GM10847 (cell line): ENCODE data around the gene NPDC1.

Experiments
- POLR2A ChIP-seq: IDR thresholded peaks from 2 replicates; pipeline ENCODE4 v1.6.1; 2011; ENCODE audit not compliant: insufficient read length; ENCODE audit errors: extremely low read depth

The NPDC1 gene

GRCh38 chr9:137028263-137029057, 17.5 kb downstream of the NPDC1 start:
- TF ChIP-seq POLR2A, result no peak

DNA sequence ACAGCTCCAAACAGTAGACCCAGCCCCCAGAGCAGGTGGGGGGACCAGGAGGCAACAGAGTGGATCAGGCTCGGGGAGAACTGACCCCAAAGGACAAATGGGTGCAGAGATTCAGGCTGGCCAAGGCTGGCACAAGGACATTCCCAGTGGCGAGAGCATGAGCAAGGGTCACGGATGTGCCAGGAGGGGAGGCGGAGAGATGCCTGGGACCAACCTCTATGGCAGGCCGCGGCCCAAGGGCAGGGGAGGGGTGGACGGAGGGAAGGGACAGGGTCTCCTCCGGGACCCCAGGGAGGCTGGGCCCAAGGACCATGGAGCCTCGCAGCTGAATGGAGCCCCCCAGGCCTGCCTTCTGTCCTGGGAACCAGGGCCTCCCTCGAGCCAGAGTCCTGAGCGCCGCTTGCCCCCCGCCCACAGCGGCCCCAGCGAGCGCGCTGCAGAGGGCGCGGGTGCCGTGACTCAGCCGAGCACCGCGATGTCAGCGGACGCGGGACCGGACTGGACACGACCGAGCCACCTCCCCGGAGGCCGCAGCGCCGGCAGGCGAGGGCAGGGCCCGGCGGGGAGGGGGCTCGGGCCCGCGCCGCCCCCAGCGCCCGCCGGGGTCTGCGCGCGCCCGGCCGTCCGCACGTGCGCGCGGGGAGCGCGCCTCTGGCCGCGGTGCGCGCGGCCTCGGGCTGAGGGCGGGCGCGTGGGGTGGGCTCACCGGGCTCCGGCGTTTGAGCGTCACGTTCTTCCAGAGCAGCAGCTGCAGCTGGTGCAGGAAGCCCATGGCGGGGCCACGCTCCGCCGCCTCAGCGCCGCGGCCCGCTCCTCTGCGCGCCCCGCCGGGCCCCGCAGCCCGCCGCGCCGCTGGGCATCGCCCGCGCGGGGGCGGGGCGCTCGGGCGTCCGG, 18.4 kb downstream of the NPDC1 start, which contains the start of gene ABCA2:
ABCA2 (minus strand) TSS at position 869 of the 894 bp plus-strand sequence; CDS start at position 772, 97 bp downstream.
- TF ChIP-seq POLR2A, result no peak

DNA sequence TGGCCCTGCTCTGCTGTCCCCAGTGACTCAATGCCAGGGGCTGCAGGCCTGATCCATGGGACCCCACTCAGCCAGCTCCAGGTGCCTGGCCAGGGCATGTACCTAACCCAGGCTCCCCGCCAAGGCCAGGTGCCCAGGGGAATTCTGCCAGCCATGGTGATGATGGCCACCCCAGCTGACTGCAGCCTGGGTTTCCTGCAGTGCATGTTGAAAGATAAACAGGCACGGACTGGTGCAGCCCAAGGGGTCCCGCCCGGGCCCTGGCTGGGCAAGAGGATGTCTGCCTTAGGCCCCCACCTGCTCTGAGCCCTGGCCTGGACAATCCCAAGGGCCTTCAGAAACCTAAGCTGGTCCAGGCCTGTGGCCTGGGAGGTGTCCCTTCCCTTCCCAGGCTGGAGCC, 19.1 kb downstream of the NPDC1 start:
- no peak for TF ChIP-seq POLR2A

- no peak for TF ChIP-seq POLR2A
These were observed 19.6 kb downstream of the NPDC1 start for GRCh38 chr9:137026384-137026783.

DNA sequence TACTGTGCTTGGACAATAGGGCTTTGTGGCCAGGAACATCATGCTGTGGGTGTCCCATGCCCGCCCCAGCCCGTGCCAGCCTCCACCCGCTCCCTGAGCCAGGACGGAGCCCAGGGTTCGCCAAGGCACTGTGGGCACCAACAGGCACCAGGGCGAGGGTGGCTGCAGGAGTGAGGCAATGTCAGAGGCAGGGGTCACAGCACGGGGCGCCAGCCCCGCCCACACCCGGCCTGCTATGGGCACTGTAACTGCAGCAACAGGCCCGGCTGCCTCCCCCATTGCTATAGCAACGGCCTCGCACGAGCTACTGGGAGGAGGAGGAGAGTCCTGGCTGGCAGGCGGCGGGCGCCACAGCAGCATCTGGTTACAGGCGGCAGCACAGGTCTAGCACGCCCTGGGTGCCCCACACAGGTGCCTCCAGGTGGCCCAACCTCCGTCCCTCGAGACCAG, 20.4 kb downstream of the NPDC1 start:
- no peak for TF ChIP-seq POLR2A

- TF ChIP-seq POLR2A, result no peak
These were observed 22.4 kb downstream of the NPDC1 start for GRCh38 chr9:137023583-137023991.

- TF ChIP-seq POLR2A, result no peak
These were observed 22.8 kb downstream of the NPDC1 start for GRCh38 chr9:137023157-137023556.

DNA sequence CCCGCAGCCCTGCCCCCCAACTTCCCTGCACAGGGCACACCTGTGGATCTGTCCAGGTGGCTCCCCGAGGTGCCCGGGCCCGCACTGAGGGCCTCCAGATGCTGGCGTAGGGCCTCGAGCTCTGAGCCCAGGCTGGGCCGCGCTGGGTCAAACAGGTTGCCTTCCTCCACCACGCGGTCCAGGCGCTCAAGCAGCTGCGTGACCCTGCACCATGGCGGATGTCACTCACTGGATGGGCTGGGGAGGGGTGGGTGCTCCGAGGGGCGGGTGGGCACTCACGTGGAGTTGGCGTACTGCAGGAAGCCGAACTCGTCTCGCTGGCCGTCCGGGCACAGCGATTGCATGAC, 23.3 kb downstream of the NPDC1 start:
- TF ChIP-seq POLR2A, result no peak

DNA sequence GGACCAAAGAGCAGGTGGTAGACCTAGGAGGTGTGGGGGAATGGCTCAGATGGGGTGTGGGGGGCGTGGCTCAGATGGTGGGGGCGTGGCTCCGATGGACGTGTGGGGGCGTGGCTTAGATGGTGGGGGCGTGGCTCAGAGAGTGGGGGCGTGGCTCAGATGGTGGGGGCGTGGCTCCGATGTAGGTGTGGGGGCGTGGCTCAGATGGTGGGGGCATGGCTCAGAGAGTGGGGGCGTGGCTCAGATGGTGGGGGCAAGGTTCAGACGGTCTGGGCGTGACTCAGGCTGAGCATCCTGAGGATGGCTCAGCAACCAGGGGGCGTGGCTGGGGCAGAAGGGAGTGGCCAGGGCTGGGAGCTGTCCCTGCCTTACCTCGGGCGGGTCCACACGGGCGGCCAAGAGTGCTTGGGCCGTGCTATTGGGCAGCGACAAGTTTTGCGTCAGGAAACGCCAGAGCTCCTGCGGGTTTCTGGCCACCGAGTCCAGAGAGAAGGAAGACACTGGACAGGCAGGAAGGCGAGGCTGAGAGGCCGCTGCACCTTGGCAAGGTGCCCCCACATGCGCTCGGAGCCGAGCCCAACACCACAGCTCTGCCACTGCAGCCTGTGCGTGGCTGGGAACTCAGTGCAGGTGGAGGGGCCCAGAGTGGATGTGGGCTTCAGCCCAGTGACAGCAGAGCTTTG, 23.9 kb downstream of the NPDC1 start:
- no peak for TF ChIP-seq POLR2A

DNA sequence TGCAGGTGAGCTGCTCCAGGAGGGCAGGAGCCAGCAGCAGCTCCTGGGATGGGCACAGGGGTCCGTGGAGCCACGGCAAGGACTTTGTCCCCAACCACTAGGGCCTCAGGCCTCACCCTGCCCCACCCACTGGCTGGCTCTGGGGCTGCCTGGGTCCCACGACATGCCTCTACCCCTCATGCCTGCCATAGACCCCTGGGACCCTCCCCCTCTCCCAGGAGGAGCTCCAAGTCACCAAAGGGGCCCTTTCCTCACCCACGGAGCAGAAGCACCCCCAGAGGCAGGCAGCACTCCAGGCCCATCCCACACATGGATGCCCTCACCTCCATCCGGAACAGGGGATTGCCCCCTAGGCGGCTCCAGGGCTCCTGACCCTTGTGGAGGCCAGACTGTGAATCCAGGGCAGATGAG, 24.4 kb downstream of the NPDC1 start:
- no peak for TF ChIP-seq POLR2A

GRCh38 chr9:137020771-137021567, 25.0 kb downstream of the NPDC1 start:
- no peak for TF ChIP-seq POLR2A

GRCh38 chr9:137019891-137020683, 25.9 kb downstream of the NPDC1 start:
- no peak for TF ChIP-seq POLR2A

DNA sequence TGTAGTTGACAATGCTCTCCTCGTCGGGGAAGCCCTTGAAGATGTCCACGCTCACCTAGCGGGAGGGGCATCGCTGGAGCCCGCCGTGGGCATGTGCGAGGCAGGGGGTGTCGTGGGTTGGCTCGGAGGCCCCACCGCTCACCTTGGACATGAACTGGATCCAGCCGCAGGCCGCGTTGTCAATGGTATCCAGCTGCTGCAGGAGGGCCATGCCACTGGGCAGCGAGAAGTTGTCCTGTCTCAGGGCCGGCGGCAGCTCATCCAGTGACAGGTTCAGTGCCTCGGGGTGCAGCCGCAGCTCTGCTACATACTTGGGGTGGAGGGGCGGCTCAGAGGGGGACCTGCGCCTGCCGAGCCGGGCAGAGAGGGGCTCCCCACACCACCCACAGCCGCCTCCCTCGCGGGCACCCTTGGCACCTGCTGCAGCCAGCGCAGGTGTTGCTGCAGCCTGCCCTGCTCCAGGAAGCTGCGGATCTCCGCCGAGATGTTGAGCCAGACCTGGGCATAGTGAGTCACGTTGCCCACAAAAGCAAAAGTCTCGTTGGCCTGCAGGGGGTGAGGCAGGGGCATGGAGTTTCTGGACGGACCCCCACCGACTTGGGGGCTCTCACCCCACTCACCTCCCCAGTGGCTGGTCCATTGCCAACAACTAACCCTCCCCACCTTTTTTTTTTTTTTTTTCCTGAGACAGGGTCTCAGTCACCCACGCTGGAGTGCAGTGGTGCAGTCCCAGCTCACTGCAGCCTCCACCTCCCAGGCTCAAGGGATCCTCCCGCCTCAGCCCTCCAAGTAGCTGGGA, 27.0 kb downstream of the NPDC1 start:
- TF ChIP-seq POLR2A, result no peak

- no peak for TF ChIP-seq POLR2A
These were observed 28.0 kb downstream of the NPDC1 start for GRCh38 chr9:137017791-137018497.
